BJ (cell line): ENCODE data around the gene SF1. TPM values are rescaled to one million over a fixed set of nuclear protein-coding genes. Genes with fewer than 3 reads are reported as not detected.

Experiments used
- CTCF ChIA-PET: fragments of 350-600 bp; formaldehyde crosslinking; extraction: SDS; loops from one replicate; lab custom pipeline; 2021; ENCODE audit warnings: antibody characterized with exemption, inconsistent platforms; lab: Yijun Ruan, JAX
- POLR2A ChIA-PET: fragments of 300-600 bp; sonication (Branson Sonifier 250); formaldehyde crosslinking; extraction: SDS; loops from one replicate; lab custom pipeline; 2021; ENCODE audit warnings: antibody characterized with exemption; lab: Charles Lee
- DNase-seq: peaks from one replicate; pipeline ENCODE4 v3.0.0-alpha.2; 2011; ENCODE audit warnings: low read depth
- H3K27me3 ChIP-seq: 2 replicates; pipeline ENCODE4 v1.6.0; 2011; ENCODE audit warnings: low read length; ENCODE audit not compliant: control insufficient read depth, insufficient read depth
- H3K36me3 ChIP-seq: 2 replicates; pipeline ENCODE4 v1.5.1; 2011; ENCODE audit warnings: low read length; ENCODE audit not compliant: control insufficient read depth, insufficient read depth
- H3K4me3 ChIP-seq: 2 replicates; pipeline ENCODE4 v1.5.1; 2011; ENCODE audit warnings: low read depth, mild to moderate bottlenecking, control low read depth, low read length
- CTCF ChIP-seq: IDR thresholded peaks from 2 replicates; pipeline ENCODE4 v1.5.1; 2011; ENCODE audit warnings: low read depth, mild to moderate bottlenecking, control low read depth, inconsistent platforms, low read length, moderate library complexity; ENCODE audit not compliant: insufficient read depth
- polyA plus RNA-seq: library from polyadenylated mRNA; depleted of rRNA; stranded (reverse); fragments of >200 nt; gene quantifications from 2 replicates; pipeline ENCODE4 v1.2.3, GENCODE V29; 2011

SF1 gene
- polyA plus RNA-seq, 1 experiment, result 41.7 TPM

GRCh38 chr11:64743591-64744543 is 34.5 kb downstream of the SF1 start, which contains the start of gene RASGRP2:
Gene RASGRP2, minus strand, starts transcription at chr11:64744142. Its CDS starts 1,276 bp downstream, at chr11:64742866.
- DNase-seq, result no peak
- Histone ChIP-seq H3K36me3 (no peaks in the 10 kb centered on the region), H3K4me3 (peak within 1 kb of the TSS; percentile 52), H3K27me3 (peaks cover 38% of the 10 kb centered on the region)
- TF ChIP-seq CTCF, result peak; percentile 78
- POLR2A ChIA-PET, result no interaction called here
- CTCF ChIA-PET, result interaction anchor here (0.6 to 4.7 kb wide), 16 partner anchors 10 to 170 kb away, joined by 3 to 19 read pairs (median 4); partner anchors contain the start of gene PYGM

- CTCF ChIA-PET, result interaction anchor here (0.6 to 4.7 kb wide), 18 partner anchors 9 to 169 kb away, joined by 3 to 19 read pairs (median 4); partner anchors contain the start of genes PYGM and SF1
- H3K4me3 ChIP-seq, result peak overlapping the region; percentile 52
- peak; percentile 73 for TF ChIP-seq CTCF
- H3K36me3 ChIP-seq, result no peaks in the 10 kb centered on the region
- no peak for DNase-seq
- POLR2A ChIA-PET, result no interaction called here
- peaks cover 38% of the 10 kb centered on the region for H3K27me3 ChIP-seq
These were observed 35.3 kb downstream of the SF1 start for GRCh38 chr11:64742889-64743590.

- Histone ChIP-seq H3K36me3 (no peaks in the 10 kb centered on the region), H3K27me3 (peaks cover 38% of the 10 kb centered on the region), H3K4me3 (peak overlapping the region; percentile 52)
- ChIA-PET POLR2A (no interaction called here), CTCF (interaction anchor here (0.9 to 4.7 kb wide), 17 partner anchors 9 to 107 kb away, joined by 3 to 19 read pairs (median 4); partner anchors contain the start of genes PYGM and SF1)
- DNase-seq, result no peak
- TF ChIP-seq CTCF, result no peak
These were observed 36.1 kb downstream of the SF1 start for GRCh38 chr11:64742087-64742888.

- H3K4me3 ChIP-seq, result no peak overlapping the region
- DNase-seq, result no peak
- CTCF ChIA-PET, result interaction anchor here (0.9 to 4.7 kb wide), 11 partner anchors 8 to 89 kb away, joined by 3 to 19 read pairs (median 6); partner anchors contain the start of gene PYGM
- POLR2A ChIA-PET, result no interaction called here
- no peaks in the 10 kb centered on the region for H3K36me3 ChIP-seq
- H3K27me3 ChIP-seq, result peaks cover 40% of the 10 kb centered on the region
- TF ChIP-seq CTCF, result no peak
These were observed 36.8 kb downstream of the SF1 start for GRCh38 chr11:64741375-64742086.
